BLaER1 treated with 17β-estradiol and CSF1 and Interleukin-3, amounts not matched to agents 10 nM and 100 nM (cell line): ENCODE measurements around the gene HSD3B7.

Experiments used
- H3K27ac ChIP-seq, 11 experiments: shearing (Covaris generic); formaldehyde crosslinking; 2 replicates each; pipeline ENCODE4 v1.8.1; 2022
- H3K27me3 ChIP-seq, 11 experiments: shearing (Covaris generic); formaldehyde crosslinking; 2 replicates each; pipeline ENCODE4 v1.8.1; 2022
- H3K36me3 ChIP-seq, 11 experiments: shearing (Covaris generic); formaldehyde crosslinking; 2 replicates each; pipeline ENCODE4 v1.8.1; 2022
- H3K4me1 ChIP-seq, 10 experiments: shearing (Covaris generic); formaldehyde crosslinking; 2 replicates each; pipeline ENCODE4 v1.8.1; 2022
- H3K4me2 ChIP-seq, 11 experiments: shearing (Covaris generic); formaldehyde crosslinking; 2 replicates each; pipeline ENCODE4 v1.8.1; 2022
- H3K4me3 ChIP-seq, 10 experiments: shearing (Covaris generic); formaldehyde crosslinking; 2 replicates each; pipeline ENCODE4 v1.8.1; 2022
- H3K9ac ChIP-seq, 11 experiments: shearing (Covaris generic); formaldehyde crosslinking; 2 replicates each; pipeline ENCODE4 v1.8.1; 2022
- H3K9me3 ChIP-seq, 11 experiments: shearing (Covaris generic); formaldehyde crosslinking; replicated peaks in 1 of 11; 2 replicates each; pipeline ENCODE4 v1.8.1; 2022
- H4K20me1 ChIP-seq, 11 experiments: shearing (Covaris generic); formaldehyde crosslinking; 2 replicates each; pipeline ENCODE4 v1.8.1; 2022
- Cebpa-rat ChIP-seq, 11 experiments: shearing (Covaris generic); IDR thresholded peaks; 2 replicates each; pipeline ENCODE4 v1.8.1; 2022

HSD3B7 gene

DNA sequence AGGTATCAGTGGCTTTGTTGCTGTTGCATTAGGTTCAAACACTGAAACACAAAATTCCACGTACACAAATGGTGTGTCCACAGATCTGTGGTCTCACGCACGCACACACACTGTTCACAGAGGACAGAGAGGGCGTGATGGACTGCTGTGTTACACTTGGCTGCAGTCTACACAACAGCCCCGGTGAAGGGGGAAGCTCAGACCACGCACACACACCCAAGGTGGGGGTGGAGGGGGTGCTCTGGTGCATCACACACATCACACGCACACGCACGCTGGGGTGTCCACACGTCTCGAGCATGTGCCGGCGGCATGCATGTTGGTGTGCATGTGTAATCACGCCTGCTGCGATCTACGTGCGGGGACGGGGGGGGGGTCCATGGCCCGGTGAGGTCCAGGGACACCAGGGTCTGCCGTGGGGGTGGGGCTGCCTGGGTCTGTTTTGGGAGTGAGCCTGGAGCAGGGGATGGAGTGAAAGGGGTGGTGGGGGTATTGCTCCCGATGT lies 7.3 kb downstream of the HSD3B7 start:
- Histone ChIP-seq H3K27me3 (no peaks in the 10 kb centered on the region), H3K9ac (no peak overlapping the region), H3K27ac (no peak overlapping the region), H3K4me2 (no peak overlapping the region), H3K4me3 (no peak overlapping the region), H3K36me3 (peaks cover 0 to 13% (median 5%) of the 10 kb centered on the region in 11 experiments; a peak in 10 of 22 replicates), H4K20me1 (no peaks in the 10 kb centered on the region), H3K9me3 (no peaks in the 10 kb centered on the region), H3K4me1 (peaks cover 0 to 38% (median 12%) of the 10 kb centered on the region in 10 experiments; a peak in 11 of 20 replicates)
- TF ChIP-seq Cebpa-rat (IDR thresholded peaks at IDR 0.05), result no peak

DNA sequence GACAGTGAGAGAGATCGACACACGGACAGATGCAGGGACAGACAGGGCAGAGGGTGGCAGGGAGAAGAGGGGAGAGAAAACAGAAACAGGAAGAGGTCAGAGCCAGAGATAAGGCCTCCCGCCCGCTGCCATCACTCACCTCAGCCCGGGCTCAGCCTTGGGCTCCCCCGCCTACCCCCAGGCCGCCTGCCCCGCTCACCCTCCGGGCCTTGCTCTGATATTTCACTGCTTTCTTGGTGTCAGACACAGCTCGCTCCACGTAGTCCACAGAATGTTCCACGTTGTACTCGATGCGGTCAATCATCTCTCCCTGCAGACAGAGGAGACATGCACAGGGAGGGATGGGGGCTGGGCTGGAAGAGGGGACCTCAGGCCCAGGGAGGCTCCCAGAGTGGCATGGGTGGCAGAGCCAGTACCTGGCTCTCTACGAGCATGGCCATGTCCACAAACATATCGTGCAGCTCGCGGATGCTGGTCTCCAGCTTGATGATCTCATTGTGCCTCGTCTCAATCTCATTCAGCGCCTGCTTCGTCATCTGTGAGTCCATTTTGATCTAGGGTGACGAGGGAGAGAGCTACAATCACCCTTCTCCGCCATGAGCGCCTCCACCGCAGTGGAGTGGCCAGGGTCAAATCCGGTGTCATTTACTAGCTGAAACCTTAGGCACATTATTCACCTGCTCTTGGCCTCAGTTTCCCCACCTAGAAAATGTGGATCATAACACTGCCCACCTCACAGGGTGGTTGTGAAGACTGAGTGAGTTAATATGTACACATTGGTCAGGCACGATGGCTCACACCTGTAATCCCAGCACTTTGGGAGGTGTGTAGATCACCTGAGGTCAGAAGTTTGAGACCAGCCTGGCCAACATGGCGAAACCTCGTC lies 8.2 kb downstream of the HSD3B7 start:
- Histone ChIP-seq H3K9ac (0 out of 22 replicates have a peak overlapping the region, but pooled peaks of 1 of the 11 experiments have one; percentile 5), H3K9me3 (no peaks in the 10 kb centered on the region), H4K20me1 (no peaks in the 10 kb centered on the region), H3K4me1 (peaks cover 0 to 38% (median 15%) of the 10 kb centered on the region in 10 experiments; a peak in 11 of 20 replicates), H3K4me2 (peak overlapping the region in 3 of 11 experiments; percentile 9 to 28 (median 26); a peak in 3 of 22 replicates), H3K27ac (peak overlapping the region in 2 of 11 experiments; percentile 43 to 44; a peak in 4 of 22 replicates), H3K36me3 (peaks cover 0 to 5% (median 0%) of the 10 kb centered on the region in 11 experiments; a peak in 7 of 22 replicates), H3K27me3 (no peaks in the 10 kb centered on the region), H3K4me3 (no peak overlapping the region)
- no peak for TF ChIP-seq Cebpa-rat (IDR thresholded peaks at IDR 0.05)

DNA sequence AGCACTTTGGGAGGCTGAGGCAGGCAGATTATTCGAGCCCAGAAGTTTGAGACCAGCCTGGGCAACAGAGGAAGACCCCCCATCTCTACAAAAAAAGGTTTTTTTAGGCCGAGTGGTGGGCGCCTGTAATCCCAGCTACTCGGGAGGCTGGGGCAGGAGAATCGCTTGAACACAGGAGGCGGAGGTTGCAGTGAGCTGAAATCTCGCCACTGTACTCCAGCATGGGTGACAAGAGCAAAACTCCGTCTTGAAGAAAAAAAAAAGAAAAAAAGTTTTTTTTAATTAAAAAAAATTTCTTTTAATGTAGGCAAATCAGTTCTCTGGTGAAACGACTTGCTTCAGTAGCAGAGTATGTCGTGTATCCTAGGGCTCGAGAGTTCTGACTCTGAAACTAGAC lies 10.9 kb downstream of the HSD3B7 start:
- no peak for TF ChIP-seq Cebpa-rat (IDR thresholded peaks at IDR 0.05)
- Histone ChIP-seq H3K4me3 (no peak overlapping the region), H3K27ac (no peak overlapping the region), H3K27me3 (no peaks in the 10 kb centered on the region), H3K4me2 (no peak overlapping the region), H3K36me3 (no peaks in the 10 kb centered on the region), H4K20me1 (no peaks in the 10 kb centered on the region), H3K9me3 (no peaks in the 10 kb centered on the region), H3K4me1 (peaks cover 0 to 38% (median 11%) of the 10 kb centered on the region in 10 experiments; a peak in 11 of 20 replicates), H3K9ac (no peak overlapping the region)

DNA sequence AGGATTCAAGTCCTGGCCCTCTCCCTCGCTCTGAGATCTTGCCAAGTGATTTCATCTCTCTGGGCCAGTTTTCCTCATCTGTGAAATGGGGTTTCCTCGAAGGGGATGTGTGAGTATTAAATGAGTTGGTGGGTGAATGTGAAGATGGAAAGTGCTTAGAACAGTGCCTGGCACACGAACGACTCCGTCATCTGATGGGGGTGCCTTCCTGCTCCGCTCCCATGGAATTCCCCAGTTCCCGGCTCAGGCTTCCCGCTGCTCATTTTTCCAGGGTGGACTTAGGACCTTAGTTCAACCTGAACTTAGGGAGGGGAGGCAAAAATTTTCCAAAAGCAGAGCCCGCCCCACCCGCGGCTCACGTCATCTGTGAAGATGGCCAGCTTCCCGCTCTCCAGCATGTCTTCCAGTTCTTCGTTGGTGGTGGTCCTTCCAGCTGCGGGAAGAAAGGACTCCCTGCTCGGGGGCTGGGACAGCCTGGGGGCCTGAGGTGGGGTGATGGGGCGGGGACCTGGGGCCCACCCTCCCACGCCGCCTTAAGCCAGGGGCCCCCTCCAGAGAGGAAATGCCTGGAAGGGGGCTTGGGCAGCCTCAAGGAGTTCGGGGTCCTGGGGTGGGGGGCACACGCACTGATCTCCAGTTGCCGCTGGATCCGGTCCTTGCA lies 11.4 kb downstream of the HSD3B7 start:
- no peak for TF ChIP-seq Cebpa-rat (IDR thresholded peaks at IDR 0.05)
- no peaks in the 10 kb centered on the region for H3K9me3 ChIP-seq
- H3K36me3 ChIP-seq, result no peaks in the 10 kb centered on the region
- H3K4me3 ChIP-seq, result peak overlapping the region in 5 of 10 experiments; percentile 32 to 62 (median 48); a peak in 9 of 20 replicates
- H3K9ac ChIP-seq, result peak overlapping the region in 6 of 11 experiments; percentile 26 to 63 (median 58); a peak in 8 of 22 replicates
- H3K4me2 ChIP-seq, result peak overlapping the region; percentile 50 to 85 (median 62); a peak in 18 of 22 replicates
- H4K20me1 ChIP-seq, result no peaks in the 10 kb centered on the region
- peak overlapping the region in 3 of 11 experiments; percentile 29 to 40 (median 30); a peak in 4 of 22 replicates for H3K27ac ChIP-seq
- H3K4me1 ChIP-seq, result peaks cover 0 to 38% (median 11%) of the 10 kb centered on the region in 10 experiments; a peak in 11 of 20 replicates
- no peaks in the 10 kb centered on the region for H3K27me3 ChIP-seq

DNA sequence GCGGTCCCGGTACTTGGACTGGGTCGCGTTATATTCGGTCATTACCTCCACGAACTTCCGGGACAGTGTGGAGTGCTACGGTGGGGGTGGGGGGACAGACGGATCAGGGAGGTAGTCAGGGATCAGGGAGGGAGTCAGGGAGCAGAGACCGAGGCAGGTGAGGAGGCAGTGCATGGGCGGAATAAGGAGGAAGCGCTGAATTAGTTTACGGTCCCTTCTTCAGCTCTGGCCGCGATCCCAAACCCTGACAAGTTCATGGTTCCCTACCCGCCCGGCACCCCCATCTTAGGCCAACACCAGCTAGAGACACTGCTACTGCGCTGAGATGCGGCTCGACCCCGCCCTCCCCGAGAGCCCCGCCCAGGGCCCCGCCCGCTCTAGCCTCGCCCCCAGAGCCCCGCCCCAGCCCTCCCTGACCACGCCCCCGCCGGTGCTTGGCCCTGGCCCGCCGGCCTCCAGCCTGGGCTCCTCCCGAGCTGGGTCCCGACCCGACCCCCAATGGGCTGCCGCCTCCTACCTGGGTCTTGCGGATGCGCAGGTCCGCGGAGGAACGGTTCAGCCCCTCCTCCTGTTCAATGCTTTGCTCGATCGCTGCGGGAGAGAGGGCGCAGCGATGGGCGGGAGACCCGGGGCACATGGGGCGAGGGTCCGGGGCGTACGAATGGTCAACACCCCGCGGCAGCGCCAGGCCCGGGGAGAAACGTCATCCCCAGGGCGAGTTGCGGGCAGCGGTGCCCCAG lies 12.1 kb downstream of the HSD3B7 start:
- H3K27ac ChIP-seq, result peak overlapping the region in 3 of 11 experiments; percentile 29 to 40 (median 30); a peak in 4 of 22 replicates
- peak overlapping the region; percentile 50 to 85 (median 62); a peak in 18 of 22 replicates for H3K4me2 ChIP-seq
- no peaks in the 10 kb centered on the region for H4K20me1 ChIP-seq
- peak overlapping the region in 6 of 10 experiments; percentile 26 to 62 (median 42); a peak in 10 of 20 replicates for H3K4me3 ChIP-seq
- H3K36me3 ChIP-seq, result no peaks in the 10 kb centered on the region
- no peaks in the 10 kb centered on the region for H3K27me3 ChIP-seq
- H3K9ac ChIP-seq, result peak overlapping the region in 6 of 11 experiments; percentile 26 to 63 (median 58); a peak in 8 of 22 replicates
- TF ChIP-seq Cebpa-rat (IDR thresholded peaks at IDR 0.05), result no peak
- no peaks in the 10 kb centered on the region for H3K9me3 ChIP-seq
- peaks cover 0 to 38% (median 11%) of the 10 kb centered on the region in 10 experiments; a peak in 11 of 20 replicates for H3K4me1 ChIP-seq

DNA sequence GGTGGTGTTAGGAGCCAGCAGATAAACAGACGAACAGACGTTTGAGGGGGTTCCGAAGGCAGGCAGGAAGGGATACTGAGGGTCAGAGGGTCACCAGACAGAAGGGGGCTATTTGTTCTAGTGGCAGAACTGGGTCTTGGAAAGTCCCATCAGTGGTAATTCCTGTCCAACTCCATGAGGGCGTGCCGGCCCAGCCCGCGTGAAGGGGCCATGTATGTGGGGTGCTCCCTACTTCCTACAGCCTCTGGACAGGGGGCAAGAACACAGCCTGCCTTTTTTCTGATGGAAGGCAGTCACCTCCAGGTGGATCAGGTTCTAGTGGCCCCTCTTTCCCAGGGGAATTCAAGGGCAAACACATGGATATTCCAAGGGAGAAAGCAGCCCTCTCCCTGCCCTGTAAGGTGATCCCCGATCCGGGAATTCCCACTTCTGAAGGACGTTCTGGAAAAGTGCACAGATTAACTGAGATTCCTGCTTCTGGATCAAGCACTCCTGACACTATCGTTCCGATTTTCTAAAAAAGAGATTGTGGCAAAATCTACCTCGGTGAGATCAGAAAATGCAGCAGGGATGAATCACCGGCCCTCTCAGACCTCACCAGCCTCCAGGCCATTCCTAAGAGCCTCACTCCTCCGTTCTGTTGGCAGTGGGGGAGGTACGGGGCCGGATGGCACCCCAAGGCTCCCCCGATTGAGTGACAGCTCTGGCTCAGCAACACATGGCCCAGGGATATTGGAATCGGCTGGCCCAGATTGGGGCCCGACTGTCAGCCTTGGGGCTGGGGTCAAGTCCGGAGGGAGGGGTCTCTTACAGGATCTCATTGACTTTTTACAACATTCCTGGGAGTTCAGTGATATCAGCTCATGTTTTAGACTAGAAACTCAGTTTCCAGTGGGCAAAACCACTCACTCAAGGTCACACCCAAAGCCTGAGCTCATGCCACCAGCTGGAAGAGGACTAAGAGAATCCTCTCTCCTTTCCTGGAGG lies 13.0 kb downstream of the HSD3B7 start:
- no peaks in the 10 kb centered on the region for H3K36me3 ChIP-seq
- peak overlapping the region in 1 of 11 experiments; percentile 23; a peak in 1 of 22 replicates for H3K27ac ChIP-seq
- H3K4me2 ChIP-seq, result peak overlapping the region in 4 of 11 experiments; percentile 29 to 70 (median 45); a peak in 5 of 22 replicates
- no peak overlapping the region for H3K4me3 ChIP-seq
- no peaks in the 10 kb centered on the region for H4K20me1 ChIP-seq
- H3K27me3 ChIP-seq, result no peaks in the 10 kb centered on the region
- no peak for TF ChIP-seq Cebpa-rat (IDR thresholded peaks at IDR 0.05)
- H3K9me3 ChIP-seq, result no peaks in the 10 kb centered on the region
- H3K4me1 ChIP-seq, result peaks cover 0 to 30% (median 9%) of the 10 kb centered on the region in 10 experiments; a peak in 11 of 20 replicates
- H3K9ac ChIP-seq, result no peak overlapping the region
